GM12874 (cell line): ENCODE data around the gene ZBTB44.

Experiments
- CTCF ChIP-seq: IDR thresholded peaks from 2 replicates; pipeline ENCODE4 v1.5.1; 2011; ENCODE audit warnings: low read depth, mild to moderate bottlenecking, control low read depth, low read length, moderate library complexity; ENCODE audit not compliant: insufficient read depth

ZBTB44 gene

GRCh38 chr11:130308059-130308458 is 6.7 kb downstream of the ZBTB44 start:
- TF ChIP-seq CTCF, result no peak

- no peak for TF ChIP-seq CTCF
Observed at GRCh38 chr11:130304651-130305050, 10.1 kb downstream of the ZBTB44 start.

- no peak for TF ChIP-seq CTCF
Observed at GRCh38 chr11:130301002-130301401, 13.7 kb downstream of the ZBTB44 start.

- TF ChIP-seq CTCF, result no peak
Observed at GRCh38 chr11:130300567-130300966, 14.2 kb downstream of the ZBTB44 start.

GRCh38 chr11:130299978-130300377 is 14.7 kb downstream of the ZBTB44 start:
- TF ChIP-seq CTCF, result no peak

GRCh38 chr11:130295657-130296056 is 19.1 kb downstream of the ZBTB44 start:
- no peak for TF ChIP-seq CTCF

GRCh38 chr11:130282111-130282510 is 32.6 kb downstream of the ZBTB44 start:
- no peak for TF ChIP-seq CTCF

GRCh38 chr11:130279989-130280388 is 34.7 kb downstream of the ZBTB44 start:
- no peak for TF ChIP-seq CTCF
